BE2C (cell line): ENCODE measurements around the gene ENTREP1.

Experiments used
- DNase-seq: peaks from one replicate; pipeline ENCODE4 v3.0.0-alpha.2; 2020
- H3K27me3 ChIP-seq: fragments of 250-450 bp; sonication (Bioruptor Pico); 2 replicates; pipeline ENCODE4 v1.5.1; 2020; ENCODE audit warnings: mild to moderate bottlenecking
- H3K36me3 ChIP-seq: fragments of 250-450 bp; sonication (Bioruptor Pico); 2 replicates; pipeline ENCODE4 v1.5.1; 2020; ENCODE audit warnings: mild to moderate bottlenecking
- H3K4me1 ChIP-seq: fragments of 250-450 bp; sonication (Bioruptor Pico); 2 replicates; pipeline ENCODE4 v1.5.1; 2020
- H3K4me3 ChIP-seq: 2 replicates; pipeline ENCODE4 v1.5.1; 2011; ENCODE audit warnings: low read depth, low read length
- H3K9me3 ChIP-seq: fragments of 250-450 bp; sonication (Bioruptor Pico); 2 replicates; pipeline ENCODE4 v1.5.1; 2020
- CTCF ChIP-seq: IDR thresholded peaks from 2 replicates; pipeline ENCODE4 v1.5.1; 2012; ENCODE audit warnings: mild to moderate bottlenecking, low read depth, low read length

Gene ENTREP1

GRCh38 chr9:69428017-69428785, 103.2 kb downstream of the ENTREP1 start:
- Histone ChIP-seq H3K36me3 (peaks cover 11% of the 10 kb centered on the region), H3K27me3 (no peaks in the 10 kb centered on the region)
- TF ChIP-seq CTCF = no peak

GRCh38 chr9:69429281-69429680, 104.3 kb downstream of the ENTREP1 start:
- Histone ChIP-seq H3K27me3 (no peaks in the 10 kb centered on the region), H3K4me1 (peaks cover 4% of the 10 kb centered on the region; the same call in 1 of the 2 replicates), H3K9me3 (no peaks in the 10 kb centered on the region), H3K4me3 (no peak overlapping the region), H3K36me3 (peaks cover 19% of the 10 kb centered on the region)
- TF ChIP-seq CTCF = no peak
- no peak for DNase-seq

More at GRCh38 chr9:69428017-69428785, 103.2 kb downstream of the ENTREP1 start:
- no peak overlapping the region for H3K4me3 ChIP-seq
- DNase-seq = no peak
- no peaks in the 10 kb centered on the region for H3K9me3 ChIP-seq
- H3K4me1 ChIP-seq = peaks cover 4% of the 10 kb centered on the region; the same call in 1 of the 2 replicates

GRCh38 chr9:69430206-69430605, 105.2 kb downstream of the ENTREP1 start:
- Histone ChIP-seq H3K27me3 (no peaks in the 10 kb centered on the region), H3K4me1 (0 out of 2 replicates have a peak, but pooled peaks cover under 1% of the 10 kb centered on the region), H3K9me3 (no peaks in the 10 kb centered on the region), H3K4me3 (no peak overlapping the region), H3K36me3 (peaks cover 19% of the 10 kb centered on the region)
- TF ChIP-seq CTCF = no peak
- no peak for DNase-seq

GRCh38 chr9:69431203-69431602, 106.2 kb downstream of the ENTREP1 start:
- Histone ChIP-seq H3K9me3 (no peaks in the 10 kb centered on the region), H3K4me3 (no peak overlapping the region), H3K27me3 (no peaks in the 10 kb centered on the region), H3K4me1 (no peaks in the 10 kb centered on the region), H3K36me3 (peaks cover 19% of the 10 kb centered on the region)
- no peak for DNase-seq
- no peak for TF ChIP-seq CTCF

GRCh38 chr9:69431777-69432176, 106.8 kb downstream of the ENTREP1 start:
- no peak for DNase-seq
- TF ChIP-seq CTCF = no peak
- Histone ChIP-seq H3K27me3 (no peaks in the 10 kb centered on the region), H3K36me3 (peaks cover 19% of the 10 kb centered on the region), H3K9me3 (no peaks in the 10 kb centered on the region), H3K4me3 (no peak overlapping the region), H3K4me1 (no peaks in the 10 kb centered on the region)

GRCh38 chr9:69432623-69433022, 107.6 kb downstream of the ENTREP1 start:
- no peak for TF ChIP-seq CTCF
- peaks cover 19% of the 10 kb centered on the region for H3K36me3 ChIP-seq
- H3K4me3 ChIP-seq = no peak overlapping the region
- H3K27me3 ChIP-seq = no peaks in the 10 kb centered on the region
- no peak for DNase-seq
- no peaks in the 10 kb centered on the region for H3K4me1 ChIP-seq
- no peaks in the 10 kb centered on the region for H3K9me3 ChIP-seq
